GM21381 (cell line): ENCODE data around the gene TCF25.

Experiments used
- ATAC-seq: cut with Tn5 transposase; IDR thresholded peaks from one replicate; pipeline ENCODE4 v1.9.1; 2021; ENCODE audit warnings: mild to moderate bottlenecking, moderate library complexity; ENCODE audit not compliant: unreplicated experiment

Gene TCF25

DNA sequence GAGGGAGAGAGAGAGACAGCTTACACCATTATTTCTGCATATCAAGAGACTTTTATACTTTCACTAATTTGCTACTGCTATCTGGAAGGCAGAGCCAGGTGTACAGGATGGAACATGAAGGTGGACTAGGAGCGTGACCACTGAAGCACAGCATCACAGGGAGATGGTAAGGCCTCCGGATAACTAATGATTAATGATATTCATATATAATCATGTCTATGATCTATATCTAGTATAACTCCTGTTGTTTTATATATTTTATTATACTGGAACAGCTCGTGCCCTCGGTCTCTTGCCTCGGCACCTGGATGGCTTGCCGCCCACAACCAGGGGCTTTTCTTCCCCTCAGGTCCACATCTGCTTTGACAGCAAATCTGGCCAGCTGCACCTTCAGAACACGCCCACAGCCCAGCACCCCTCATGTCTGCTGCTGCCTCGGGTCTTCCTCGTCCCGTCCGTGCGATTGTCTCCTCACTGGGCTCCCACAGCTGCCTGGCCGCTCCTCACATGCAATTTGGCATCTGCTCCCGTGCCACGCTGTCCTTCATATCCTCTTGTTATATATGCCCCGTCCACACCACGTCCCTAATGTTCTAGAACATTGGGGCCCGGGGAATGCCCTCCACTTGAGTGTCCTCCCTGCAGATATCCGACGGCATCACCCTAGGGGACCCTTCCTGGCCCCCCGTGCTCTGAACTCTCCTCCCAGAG, 64.9 kb downstream of the TCF25 start:
- no peak for ATAC-seq

DNA sequence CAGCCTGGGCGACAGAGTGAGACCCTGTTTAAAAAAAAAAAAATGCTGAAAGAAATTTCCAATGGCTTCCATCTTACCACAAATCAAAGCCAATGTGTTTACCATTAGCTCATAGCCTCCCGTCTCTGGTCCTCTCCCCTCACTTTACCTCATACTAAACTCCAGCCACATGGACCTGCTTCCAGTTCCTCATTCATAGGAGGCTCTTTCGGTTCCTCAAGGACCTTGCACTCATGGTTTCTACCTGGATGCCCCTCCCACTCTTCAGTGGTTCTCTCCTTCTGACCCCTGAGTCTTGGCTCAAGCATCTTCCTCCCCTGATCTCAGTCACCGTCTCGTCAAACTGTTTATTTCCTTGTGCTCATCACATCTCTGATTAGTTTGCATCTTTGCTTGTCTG, 71.4 kb downstream of the TCF25 start:
- ATAC-seq = no peak

DNA sequence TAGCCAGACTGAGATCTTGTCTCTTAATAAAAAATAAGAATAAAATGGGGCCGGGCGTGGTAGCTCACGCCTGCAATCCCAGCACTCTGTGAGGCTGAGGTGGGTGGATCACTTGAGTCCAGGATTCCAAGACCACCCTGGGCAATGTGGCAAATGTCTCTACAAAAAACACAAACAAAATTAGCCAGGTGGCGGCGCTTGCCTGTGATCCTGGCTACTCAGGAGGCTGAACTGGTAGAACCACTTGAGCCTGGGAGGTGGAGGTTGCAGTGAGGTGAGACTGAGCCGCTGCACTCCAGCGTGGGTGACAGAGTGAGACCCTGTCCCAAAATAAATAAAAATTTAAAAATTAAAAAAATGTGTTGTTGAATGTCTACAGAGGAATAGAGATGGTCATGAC, 72.3 kb downstream of the TCF25 start:
- no peak for ATAC-seq

DNA sequence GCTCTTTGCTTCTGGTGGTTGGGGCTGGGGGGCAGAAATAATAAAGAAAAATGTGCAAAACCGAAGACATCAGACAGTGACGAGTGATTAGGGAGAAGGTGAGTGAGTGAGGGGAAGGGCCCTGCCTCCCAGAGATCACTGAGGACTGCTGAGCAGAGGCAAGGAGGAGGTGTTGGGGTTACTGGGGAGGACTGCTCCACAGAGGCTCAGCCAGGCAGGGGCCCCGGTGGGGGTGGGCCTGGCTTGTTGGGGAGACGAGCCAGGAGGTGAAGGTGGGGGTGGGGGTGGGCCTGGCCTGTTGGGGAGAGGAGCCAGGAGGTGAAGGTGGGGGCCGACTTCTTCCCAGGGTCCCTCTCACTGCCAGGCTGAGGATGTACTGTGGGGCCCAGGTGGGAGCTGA, 73.1 kb downstream of the TCF25 start:
- no peak for ATAC-seq

DNA sequence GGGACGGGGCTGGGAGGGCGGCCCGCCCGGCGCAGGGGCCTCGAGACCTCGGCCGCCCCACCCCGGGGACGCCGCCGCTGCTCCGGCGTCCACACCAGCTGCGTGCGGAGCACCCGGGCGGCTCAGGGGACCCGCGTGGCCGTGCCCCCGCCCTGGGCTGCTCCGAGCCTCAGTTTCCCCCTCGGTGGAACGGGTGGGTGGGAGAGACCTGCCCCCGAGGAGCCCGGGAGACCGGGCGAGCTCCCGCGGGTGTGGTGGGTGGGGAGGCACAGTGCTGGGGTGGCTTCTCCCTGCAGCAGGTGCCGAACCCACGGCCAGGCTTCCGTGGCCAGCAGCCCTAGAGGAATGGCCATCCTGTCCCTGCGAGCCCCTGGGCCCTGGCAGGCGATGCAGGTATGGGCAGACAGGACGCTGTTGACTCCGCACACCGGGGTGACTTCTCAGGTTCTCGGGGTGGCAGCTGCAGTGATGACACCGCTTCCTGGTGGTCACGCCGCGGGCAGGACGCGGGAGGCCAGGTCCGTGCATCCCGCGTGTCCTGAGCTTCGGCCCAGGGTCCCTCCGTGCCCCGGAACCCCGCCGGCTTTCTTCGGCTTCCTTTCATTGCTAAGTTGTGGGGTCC, 75.8 kb downstream of the TCF25 start:
- ATAC-seq = no peak

DNA sequence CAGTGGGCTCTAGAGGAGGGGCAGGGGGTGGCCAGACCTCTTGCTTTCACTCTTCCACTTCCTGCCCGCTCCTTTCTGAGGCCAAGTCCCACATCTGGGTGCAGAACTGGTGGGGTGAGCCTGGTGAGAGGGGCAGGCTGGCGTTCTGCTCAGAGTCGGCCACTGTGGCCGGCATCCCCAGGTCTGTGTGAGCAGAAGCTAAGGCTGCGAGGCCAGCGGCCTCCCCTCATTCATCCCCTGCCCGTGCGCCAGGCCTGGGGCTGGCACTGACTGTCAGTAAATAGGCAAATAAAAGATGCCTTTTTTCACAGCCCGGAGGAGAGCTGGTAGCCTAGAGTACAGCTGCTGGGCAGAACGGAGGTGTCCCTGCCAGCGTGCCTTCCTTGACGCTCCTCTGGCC, 76.4 kb downstream of the TCF25 start:
- no peak for ATAC-seq

DNA sequence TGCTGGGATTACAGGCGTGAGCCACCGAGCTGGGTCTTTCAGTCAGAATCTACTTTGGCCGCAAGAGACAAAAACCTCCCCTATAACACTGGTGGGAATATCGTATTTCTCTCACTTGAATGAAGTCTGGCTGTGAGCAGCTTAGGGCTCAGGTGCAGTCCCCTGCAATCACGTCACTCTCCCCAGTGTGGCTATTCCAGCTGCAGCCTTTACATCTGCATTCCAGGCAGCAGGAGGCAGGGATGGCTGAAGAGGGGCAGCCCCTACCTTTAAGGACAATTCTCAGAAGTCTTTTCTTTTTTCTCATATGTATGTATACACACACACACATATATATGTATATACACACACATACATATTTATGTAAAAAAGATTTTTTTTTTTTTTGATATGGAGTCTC, 78.1 kb downstream of the TCF25 start:
- ATAC-seq = no peak

DNA sequence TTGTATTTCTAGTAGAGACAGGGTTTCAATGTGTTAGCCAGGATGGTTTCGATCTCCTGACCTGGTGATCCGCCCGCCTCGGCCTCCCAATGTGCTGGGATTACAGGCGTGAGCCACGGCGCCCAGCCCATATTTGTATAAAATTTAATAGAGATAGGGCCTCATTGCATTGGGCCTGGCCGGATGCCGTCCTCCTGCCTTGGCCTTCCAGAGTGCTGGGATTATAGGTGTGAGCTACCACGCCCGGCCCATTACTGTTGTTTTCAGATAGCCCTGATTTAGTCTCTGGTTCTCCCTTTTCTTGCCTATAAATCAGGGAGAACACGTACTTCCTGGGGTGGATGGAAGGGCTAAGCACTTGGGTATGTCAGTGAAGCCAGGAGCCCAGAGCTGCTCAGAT, 78.7 kb downstream of the TCF25 start:
- no peak for ATAC-seq

DNA sequence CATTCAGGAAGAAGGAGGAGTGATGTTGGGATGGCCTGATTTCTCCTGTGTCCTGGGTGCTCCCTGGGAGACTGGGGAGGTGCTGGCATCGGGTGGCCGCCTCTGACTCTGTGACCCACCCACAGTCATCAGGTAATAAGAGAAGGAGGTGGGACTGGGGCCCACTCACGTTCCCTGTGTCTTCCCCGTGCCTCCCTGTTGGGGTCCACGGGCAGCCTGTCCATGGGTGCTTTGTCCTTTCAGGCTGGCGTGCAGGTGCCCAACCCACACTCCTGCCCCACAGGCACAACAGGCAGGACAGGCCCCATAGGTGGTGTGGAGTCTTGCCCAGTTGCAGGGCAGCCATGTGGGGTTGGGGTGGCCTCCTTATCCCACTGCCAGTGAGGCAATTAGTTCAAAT, 79.2 kb downstream of the TCF25 start:
- no peak for ATAC-seq

DNA sequence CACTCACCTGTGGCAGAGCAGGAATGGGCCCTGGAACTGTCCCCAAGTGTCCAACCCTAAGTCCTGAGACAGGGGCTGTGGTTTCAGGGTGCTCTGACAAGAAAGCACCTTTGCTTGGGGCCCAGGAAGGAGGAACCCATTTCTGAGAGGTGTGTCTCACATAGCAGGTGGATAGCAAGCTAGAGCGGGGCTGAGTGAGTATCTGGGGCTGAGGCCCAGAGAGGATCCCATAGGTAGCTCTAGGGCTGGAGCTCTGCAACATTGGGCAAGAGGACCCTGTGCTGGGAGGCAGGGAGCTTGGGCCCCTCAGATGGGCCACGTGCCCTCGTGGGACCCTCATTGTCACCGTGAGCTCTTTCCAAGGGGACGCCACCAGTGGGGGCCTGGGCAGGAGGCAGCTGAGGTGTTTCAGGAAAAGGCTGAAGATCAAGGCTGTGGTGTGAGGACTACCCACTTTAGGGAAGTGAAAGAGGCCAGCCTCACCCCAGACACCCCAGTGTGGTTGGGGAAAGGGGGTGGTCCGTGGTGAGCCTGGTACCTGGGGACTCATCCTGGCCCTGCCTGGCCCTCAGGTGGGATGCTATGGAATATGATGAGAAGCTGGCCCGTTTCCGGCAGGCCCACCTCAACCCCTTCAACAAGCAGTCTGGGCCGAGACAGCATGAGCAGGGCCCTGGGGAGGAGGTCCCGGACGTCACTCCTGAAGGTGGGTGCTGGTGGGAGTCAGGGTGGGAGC, 80.4 kb downstream of the TCF25 start:
- ATAC-seq = peak; percentile 60

DNA sequence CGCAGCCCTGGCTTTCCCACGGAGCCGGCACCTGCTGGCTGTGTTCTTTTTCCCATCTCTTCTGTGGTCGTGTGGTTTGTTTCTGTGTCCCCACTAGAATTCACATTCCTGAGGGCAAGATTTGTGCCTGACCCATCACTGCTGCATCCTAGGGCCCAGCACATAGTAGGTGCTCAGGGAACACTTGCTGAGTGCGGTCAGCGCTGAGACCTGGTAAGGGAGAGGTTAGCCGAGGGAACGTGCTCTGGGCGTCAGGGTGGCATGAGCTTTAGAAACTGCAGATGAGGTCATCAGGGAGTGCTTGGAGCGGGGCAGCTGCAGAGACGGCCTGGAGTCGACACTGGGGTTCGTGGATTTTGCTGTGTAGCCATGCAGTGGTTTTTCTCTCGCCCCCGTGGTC, 81.1 kb downstream of the TCF25 start:
- no peak for ATAC-seq

DNA sequence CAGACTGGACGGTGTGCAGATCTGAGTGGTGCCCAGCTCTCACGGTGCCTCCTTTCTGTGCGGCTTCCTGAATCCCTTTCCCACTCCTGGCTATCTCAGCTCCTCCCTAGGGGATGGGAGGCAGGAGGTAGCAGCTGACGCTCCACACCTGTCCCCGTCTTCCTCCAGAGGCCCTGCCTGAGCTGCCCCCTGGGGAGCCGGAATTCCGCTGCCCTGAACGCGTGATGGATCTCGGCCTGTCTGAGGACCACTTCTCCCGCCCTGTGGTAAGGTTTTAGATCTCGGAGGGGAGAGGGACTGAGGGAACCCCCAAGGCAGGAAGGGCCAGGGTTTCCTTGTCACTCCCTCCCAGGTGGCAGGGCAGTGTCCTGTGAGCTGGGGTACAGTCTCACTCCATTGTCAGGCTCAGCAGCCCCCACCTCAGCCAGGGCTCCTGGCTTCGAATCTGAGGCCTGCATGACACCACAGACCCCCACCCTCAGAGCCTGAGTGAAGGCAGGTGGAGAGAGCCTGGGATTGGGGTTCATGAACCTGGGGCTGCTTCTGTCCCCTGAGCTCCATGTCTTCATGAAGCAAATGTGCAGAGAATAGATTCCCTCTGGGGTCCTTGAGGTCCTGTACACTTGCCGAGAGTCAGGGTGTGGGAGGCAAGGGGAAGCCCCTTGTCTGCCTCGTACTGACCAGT, 81.8 kb downstream of the TCF25 start:
- ATAC-seq = no peak

DNA sequence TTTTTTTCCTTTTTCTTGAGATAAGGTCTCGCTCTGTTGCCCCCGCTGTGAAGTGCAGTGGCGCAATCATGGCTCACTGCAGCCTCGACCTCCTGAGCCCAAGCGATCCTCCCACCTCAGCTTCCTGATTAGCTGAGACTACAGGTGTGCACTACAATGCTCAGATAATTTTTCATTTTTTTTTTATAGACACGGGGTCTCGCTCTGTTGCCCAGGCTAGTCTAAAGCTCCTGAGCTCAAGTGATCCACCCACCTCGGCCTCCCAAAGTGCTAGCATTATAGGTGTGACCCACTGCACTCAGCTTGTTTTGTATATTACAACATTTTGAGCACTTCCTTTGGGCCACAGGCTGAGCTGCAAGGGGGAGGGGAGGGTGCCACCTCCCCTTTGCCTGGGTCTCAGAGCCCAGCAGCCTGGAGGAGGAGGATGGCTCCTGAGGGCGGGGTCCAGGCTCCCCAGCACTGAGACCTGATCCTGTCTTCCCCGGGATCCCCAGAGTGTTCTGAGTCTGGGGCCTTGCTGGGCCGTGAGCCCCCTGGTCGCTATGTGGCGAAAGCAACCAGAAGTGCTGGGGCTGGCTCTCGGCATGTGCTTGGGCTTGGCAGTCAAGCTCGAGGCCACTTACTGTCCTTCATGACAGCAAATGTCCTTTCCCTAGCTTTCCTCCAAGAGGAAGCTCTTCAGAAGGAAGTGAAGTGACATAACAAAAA, 83.3 kb downstream of the TCF25 start:
- ATAC-seq = no peak

DNA sequence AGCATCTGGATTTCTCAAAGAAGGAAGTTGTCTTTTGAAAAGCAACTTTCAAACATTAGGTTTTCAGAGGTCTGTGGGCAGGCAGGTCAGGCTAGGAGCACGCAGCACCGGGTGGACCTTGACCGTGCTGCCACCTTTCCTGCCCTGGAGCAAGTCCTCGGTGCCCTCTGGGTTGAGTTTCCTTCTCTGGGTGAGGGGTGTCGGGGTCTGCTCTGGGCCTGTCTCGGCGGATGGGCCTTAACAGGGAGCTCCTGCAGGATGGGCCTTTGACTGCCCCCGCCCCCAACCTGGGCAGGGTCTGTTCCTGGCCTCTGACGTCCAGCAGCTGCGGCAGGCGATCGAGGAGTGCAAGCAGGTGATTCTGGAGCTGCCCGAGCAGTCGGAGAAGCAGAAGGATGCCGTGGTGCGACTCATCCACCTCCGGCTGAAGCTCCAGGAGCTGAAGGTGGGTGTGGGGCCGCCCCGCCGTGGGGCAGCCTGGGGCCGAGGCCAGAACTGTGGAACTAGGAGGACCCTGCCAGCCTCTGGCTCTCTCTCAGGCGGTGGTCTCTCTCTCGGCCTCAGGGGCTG, 83.9 kb downstream of the TCF25 start:
- no peak for ATAC-seq

DNA sequence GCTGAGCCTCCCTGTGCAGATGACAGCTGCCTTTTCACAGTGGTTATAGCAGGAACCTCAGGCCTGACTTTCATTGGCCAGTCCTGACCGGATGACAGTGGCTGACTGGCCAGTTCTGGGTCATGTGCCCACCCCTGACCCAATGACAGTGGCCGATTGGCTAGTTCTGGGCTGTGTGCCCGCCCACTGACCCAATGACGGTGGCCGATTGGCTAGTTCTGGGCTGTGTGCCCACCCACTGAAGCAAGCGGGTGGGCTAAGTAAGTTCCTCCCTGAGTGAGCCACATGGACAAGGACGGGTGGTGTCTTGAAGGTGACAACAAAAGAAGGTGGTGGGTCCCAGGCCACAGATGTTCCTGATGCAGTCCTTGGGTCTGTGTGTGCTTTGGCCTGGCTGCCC, 84.7 kb downstream of the TCF25 start:
- ATAC-seq = no peak

DNA sequence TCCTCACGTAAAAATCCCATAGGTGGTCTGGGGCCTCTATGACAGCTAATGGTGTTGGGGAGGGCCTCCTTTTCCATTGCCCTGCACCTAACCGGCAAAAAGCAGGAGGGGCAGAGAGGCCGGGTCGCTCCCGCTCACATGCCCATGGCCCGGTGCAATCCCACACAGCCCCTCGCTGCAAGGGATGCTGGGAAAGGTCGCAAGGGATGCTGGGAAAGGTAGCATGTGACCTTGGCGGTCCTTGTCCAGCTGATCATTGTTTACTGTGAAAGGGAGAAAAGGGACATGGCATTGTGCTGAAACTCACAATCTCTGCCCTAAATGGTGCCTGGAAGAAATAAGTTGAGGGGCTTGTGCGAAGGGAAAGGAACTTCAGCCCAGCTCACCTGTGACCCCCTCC, 85.2 kb downstream of the TCF25 start:
- ATAC-seq = no peak

DNA sequence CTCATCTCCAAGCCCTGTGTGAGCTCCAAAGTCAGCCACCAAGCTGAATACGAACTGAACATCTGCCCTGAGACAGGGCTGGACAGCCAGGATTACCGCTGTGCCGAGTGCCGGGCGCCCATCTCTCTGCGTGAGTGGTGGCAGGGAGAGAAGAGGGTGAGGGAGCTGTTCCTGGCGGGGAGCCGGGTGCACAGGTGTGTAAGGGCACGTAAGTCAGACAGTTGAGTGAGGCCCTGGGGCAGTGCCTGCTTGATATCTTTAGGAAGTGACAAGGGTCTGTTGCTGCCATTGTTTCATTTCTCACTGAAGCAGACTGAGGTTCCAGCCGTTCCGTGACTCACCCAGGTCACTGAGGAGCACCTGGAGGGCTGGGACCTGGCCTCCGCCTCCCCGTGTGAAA, 87.6 kb downstream of the TCF25 start:
- ATAC-seq = no peak
